Measurements from ENCODE around the gene ZNF253. TPM values are rescaled to one million over a fixed set of nuclear protein-coding genes. Genes with fewer than 3 reads are reported as not detected.
A peak's percentile ranks its signal among the peaks of the same experiment; 100 is the strongest.
"Not testable (repeated sequence)": the region's sequence is repeated elsewhere in the genome, so short reads cannot be mapped to it uniquely, and the experiment has no call there.

Gene ZNF253
- total and polyA plus RNA-seq, 8 donors = 9.1 to 36.8 (median 32.5) TPM

DNA sequence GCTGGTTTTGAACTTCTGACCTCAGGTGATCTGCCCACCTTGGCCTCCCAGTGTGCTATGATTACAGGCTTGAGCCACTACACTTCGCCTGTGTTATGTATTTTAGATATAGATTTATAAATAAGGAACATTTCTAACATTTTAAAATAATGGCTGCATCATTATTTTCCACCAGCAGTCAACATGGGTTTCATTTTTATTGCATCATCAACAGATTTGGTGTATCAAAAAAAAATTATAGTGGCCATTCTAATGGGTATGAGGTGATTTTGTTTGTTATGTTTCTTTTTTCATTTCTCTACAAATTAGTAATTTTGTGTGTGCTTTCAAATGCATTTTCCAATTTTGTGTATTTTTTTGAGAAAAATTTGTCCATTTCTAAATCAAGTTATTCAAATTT, 18.9 kb downstream of the ZNF253 start:
- TF ChIP-seq, protein P1, sequence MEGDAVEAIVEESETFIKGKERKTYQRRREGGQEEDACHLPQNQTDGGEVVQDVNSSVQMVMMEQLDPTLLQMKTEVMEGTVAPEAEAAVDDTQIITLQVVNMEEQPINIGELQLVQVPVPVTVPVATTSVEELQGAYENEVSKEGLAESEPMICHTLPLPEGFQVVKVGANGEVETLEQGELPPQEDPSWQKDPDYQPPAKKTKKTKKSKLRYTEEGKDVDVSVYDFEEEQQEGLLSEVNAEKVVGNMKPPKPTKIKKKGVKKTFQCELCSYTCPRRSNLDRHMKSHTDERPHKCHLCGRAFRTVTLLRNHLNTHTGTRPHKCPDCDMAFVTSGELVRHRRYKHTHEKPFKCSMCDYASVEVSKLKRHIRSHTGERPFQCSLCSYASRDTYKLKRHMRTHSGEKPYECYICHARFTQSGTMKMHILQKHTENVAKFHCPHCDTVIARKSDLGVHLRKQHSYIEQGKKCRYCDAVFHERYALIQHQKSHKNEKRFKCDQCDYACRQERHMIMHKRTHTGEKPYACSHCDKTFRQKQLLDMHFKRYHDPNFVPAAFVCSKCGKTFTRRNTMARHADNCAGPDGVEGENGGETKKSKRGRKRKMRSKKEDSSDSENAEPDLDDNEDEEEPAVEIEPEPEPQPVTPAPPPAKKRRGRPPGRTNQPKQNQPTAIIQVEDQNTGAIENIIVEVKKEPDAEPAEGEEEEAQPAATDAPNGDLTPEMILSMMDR (IDR thresholded peaks at IDR 0.05) = no peak
- no peaks in the 10 kb centered on the region for H3K27me3 ChIP-seq
- peaks cover 0 to 92% of the 10 kb centered on the region in 2 donors for H3K36me3 ChIP-seq
- H3K4me3 ChIP-seq = no peak overlapping the region
- H3K9me3 ChIP-seq = peaks cover 0 to 97% of the 10 kb centered on the region in 2 donors
- intact Hi-C loops (cut with DNase I) = no loop called here
- DNase-seq = no peak
- H3K27ac ChIP-seq = no peak overlapping the region
- no peak for ATAC-seq
- H3K4me1 ChIP-seq = no peaks in the 10 kb centered on the region

DNA sequence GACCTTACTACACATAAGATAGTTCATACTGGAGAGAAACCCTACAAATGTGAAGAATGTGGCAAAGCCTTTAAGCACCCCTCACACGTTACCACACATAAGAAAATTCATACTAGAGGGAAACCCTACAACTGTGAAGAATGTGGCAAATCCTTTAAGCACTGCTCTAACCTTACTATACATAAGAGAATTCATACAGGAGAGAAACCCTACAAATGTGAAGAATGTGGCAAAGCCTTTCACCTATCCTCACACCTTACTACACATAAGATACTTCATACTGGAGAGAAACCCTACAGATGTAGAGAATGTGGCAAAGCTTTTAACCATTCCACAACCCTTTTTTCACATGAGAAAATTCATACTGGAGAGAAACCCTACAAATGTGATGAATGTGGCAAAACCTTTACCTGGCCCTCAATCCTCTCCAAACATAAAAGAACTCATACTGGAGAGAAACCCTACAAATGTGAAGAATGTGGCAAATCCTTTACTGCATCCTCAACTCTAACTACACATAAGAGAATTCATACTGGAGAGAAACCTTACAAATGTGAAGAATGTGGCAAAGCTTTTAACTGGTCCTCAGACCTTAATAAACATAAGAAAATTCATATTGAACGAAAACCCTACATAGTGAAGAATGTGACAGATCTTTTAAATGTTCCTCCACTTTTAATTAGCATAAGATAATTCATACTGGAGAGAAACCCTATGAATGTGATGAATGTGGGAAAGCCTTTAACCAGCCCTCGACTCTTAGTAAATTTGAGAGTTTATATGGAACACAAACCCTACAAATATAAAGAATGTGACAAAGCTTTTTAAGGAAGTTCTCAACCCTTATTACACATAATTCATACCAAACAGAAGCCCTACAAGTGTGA, 26.6 kb downstream of the ZNF253 start:
- H3K4me3 ChIP-seq; H3K27ac ChIP-seq; intact Hi-C loops (cut with DNase I); DNase-seq; H3K27me3 ChIP-seq; ATAC-seq; H3K4me1 ChIP-seq: not testable (repeated sequence)
- Histone ChIP-seq H3K36me3 (peaks cover 0 to 60% of the 10 kb centered on the region in 2 donors), H3K9me3 (peaks cover 5 to 100% of the 10 kb centered on the region in 2 donors)

DNA sequence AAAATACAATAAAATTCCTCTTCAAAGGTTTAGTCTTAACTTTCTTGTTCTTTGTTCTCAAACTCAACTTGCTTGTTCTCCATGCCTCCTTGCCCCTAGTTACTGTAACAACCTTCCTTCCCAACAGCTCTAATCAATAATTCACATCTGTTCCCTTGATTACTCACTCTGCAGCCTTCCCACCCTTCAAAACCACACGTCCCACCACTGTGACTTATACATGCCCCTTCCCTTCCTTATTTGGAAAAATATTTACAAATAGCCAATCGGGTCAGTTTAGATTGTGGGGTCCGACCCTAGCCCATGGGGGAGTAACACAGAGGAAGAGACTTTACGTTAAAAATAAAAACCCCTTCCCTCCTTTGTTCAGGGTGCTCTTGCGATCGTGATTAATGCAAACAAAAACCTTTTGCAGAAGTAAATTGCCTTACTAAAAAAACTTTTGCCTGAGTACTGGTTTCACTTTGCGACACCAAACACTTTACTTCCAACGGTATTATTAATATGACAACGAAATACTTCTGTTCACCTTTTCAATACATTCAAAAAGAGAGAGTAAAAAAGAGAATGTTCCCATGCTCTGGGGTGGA, 34.6 kb downstream of the ZNF253 start:
- peaks cover 0 to 7% of the 10 kb centered on the region in 2 donors for H3K36me3 ChIP-seq
- intact Hi-C loops (cut with DNase I) = no loop called here
- peak; percentile 5 for ATAC-seq
- peaks cover 0 to 8% of the 10 kb centered on the region in 2 donors for H3K4me1 ChIP-seq
- peaks cover 0 to 47% of the 10 kb centered on the region in 2 donors for H3K9me3 ChIP-seq
- H3K4me3 ChIP-seq = peak overlapping the region; percentile 68 to 77
- peak in 1 of 4 donors; percentile 25 for DNase-seq
- TF ChIP-seq, protein P1 (IDR thresholded peaks at IDR 0.05) = no peak
- H3K27me3 ChIP-seq = no peaks in the 10 kb centered on the region
- peak overlapping the region; percentile 85 for H3K27ac ChIP-seq

DNA sequence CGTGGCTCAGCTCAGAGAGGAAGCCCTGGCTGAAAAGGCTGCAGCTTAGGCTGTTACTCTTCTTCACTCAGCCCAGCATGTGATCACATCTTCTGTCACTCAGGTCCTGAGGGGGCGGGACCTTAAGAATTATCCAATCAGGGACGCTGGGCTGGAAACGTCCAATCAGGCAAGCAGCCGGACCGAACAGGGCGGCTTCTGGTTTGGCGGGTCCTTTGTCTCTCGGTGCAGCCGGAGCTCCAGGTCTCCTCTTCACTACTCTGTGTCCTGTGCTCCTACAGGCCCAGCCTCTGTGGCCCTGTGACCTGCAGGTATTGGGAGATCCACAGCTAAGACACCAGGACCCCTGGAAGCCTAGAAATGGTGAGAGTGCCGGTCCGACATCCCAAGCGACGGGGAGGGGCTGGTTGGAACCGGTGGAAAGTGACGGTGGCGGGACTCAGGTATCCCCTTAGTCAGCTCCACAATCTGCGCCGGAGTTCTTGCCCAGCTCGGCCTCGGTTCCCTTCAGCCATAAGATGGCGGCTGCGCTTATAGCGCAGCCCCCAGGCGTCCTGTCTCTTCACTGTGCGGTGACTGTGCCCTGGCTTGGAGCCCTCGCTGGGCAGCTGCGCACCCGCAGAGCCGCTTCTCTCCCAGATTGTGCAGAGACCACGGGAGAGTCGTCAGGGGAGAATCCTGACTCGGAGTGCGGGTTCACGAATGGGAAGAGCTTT, 35.2 kb downstream of the ZNF253 start, which contains the start of gene ZNF93:
TSS of gene ZNF93 (plus strand) at position 218 of the 716 bp plus-strand sequence. CDS start at position 361, 143 bp downstream.
- Histone ChIP-seq H3K9me3 (peaks cover 0 to 47% of the 10 kb centered on the region in 2 donors), H3K27ac (peak within 1 kb of the TSS; percentile 85), H3K27me3 (no peaks in the 10 kb centered on the region), H3K4me1 (peaks cover 0 to 8% of the 10 kb centered on the region in 2 donors), H3K36me3 (peaks cover 0 to 7% of the 10 kb centered on the region in 2 donors), H3K4me3 (peak within 1 kb of the TSS; percentile 68 to 77)
- DNase-seq = peak; percentile 89 to 97 (median 95)
- intact Hi-C loops (cut with DNase I) = no loop called here
- ATAC-seq = peak; percentile 98
- TF ChIP-seq, protein P1 (IDR thresholded peaks at IDR 0.05) = no peak

DNA sequence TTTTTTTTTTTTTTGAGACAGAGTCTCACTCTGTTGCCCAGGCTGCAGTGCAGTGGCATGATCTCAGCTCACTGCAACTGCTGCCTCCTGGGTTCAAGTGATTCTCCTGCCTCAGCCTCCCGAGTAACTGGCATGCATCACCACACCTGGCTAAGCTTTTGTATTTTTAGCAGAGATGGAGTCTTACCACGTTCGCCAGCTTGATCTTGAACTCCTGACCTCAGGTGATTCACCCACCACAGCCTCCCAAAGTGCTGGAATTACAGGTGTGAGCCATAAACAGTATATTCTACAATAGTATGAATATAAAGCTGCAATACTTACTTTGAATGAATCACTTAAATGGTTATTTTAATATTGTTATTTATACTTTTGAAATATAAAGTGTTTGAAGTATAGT, 41.9 kb downstream of the ZNF253 start:
- H3K27ac ChIP-seq; H3K4me3 ChIP-seq; DNase-seq; intact Hi-C loops (cut with DNase I); H3K27me3 ChIP-seq; ATAC-seq; H3K4me1 ChIP-seq: not testable (repeated sequence)
- Histone ChIP-seq H3K9me3 (peaks cover 0 to 58% of the 10 kb centered on the region in 2 donors), H3K36me3 (peaks cover 0 to 20% of the 10 kb centered on the region in 2 donors)
